GM23248 (cell line): Measurements from ENCODE around the gene HLA-DRA.

Source experiments
- EZH2 ChIP-seq: fragments of 200-600 bp; sonication (generic); IDR thresholded peaks from 2 replicates; pipeline ENCODE4 v1.6.1; 2018; ENCODE audit warnings: antibody characterized with exemption, mild to moderate bottlenecking; ENCODE audit not compliant: insufficient read depth, poor library complexity, severe bottlenecking
- EZH2phosphoT487 ChIP-seq: fragments of 200-600 bp; sonication (generic); IDR thresholded peaks from 2 replicates; pipeline ENCODE4 v1.6.1; 2018; ENCODE audit warnings: antibody characterized with exemption, moderate library complexity, mild to moderate bottlenecking, low read depth; ENCODE audit not compliant: insufficient read depth

GRCh38 chr6:32457054-32457453 lies 17.4 kb downstream of the HLA-DRA start:
- TF ChIP-seq EZH2 (no peak), EZH2phosphoT487 (no peak)
